Measurements from ENCODE around the gene C11orf42.

C11orf42 gene

GRCh38 chr11:6228520-6228919 lies 23.2 kb downstream of the C11orf42 start:
- Histone ChIP-seq H3K36me3 (ENCODE audit: control insufficient read depth, insufficient read depth, low read length) (no peaks in the 10 kb centered on the region), H3K27ac (ENCODE audit: low read depth, low read length) (no peak overlapping the region), H3K9ac (ENCODE audit: low read length) (no peak overlapping the region), H3K4me1 (ENCODE audit: control insufficient read depth, insufficient read depth, low read length) (peaks cover 3% of the 10 kb centered on the region), H3K4me3 (ENCODE audit: low read length) (no peak overlapping the region), H3K27me3 (ENCODE audit: control insufficient read depth, insufficient read depth, low read length) (no peaks in the 10 kb centered on the region)

- H3K27me3 ChIP-seq (ENCODE audit: control insufficient read depth, insufficient read depth, low read length) = no peaks in the 10 kb centered on the region
- no peak overlapping the region for H3K27ac ChIP-seq (ENCODE audit: low read depth, low read length)
- H3K9ac ChIP-seq (ENCODE audit: low read length) = no peak overlapping the region
- peaks cover 3% of the 10 kb centered on the region for H3K4me1 ChIP-seq (ENCODE audit: control insufficient read depth, insufficient read depth, low read length)
- no peaks in the 10 kb centered on the region for H3K36me3 ChIP-seq (ENCODE audit: control insufficient read depth, insufficient read depth, low read length)
- H3K4me3 ChIP-seq (ENCODE audit: low read length) = peak overlapping the region; percentile 49
Measured at GRCh38 chr11:6229911-6230310, 24.6 kb downstream of the C11orf42 start.

DNA sequence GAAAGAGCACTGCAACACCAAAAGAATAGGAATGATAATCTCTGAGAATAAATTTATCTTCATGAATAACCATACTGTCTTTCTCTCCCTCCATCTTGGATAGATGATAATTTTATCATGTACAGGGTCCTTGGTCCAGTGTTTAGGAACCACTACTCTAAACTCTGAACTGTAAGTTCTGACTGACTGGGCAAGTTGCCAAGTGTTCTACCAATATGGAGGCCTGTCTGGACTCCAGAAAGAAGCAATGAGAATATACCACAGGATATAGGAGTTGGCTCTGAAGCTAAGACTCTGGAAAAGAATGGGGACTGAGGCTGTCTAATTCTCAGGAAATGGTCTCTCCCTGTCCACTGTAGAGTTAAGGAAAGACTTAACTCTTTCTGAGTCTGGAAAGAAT lies 27.5 kb downstream of the C11orf42 start:
- Histone ChIP-seq H3K36me3 (ENCODE audit: control insufficient read depth, insufficient read depth, low read length) (no peaks in the 10 kb centered on the region), H3K27ac (ENCODE audit: low read depth, low read length) (no peak overlapping the region), H3K4me1 (ENCODE audit: control insufficient read depth, insufficient read depth, low read length) (peaks cover 3% of the 10 kb centered on the region), H3K27me3 (ENCODE audit: control insufficient read depth, insufficient read depth, low read length) (no peaks in the 10 kb centered on the region), H3K4me3 (ENCODE audit: low read length) (no peak overlapping the region), H3K9ac (ENCODE audit: low read length) (no peak overlapping the region)

GRCh38 chr11:6233984-6234386 lies 28.6 kb downstream of the C11orf42 start:
- Histone ChIP-seq H3K36me3 (ENCODE audit: control insufficient read depth, insufficient read depth, low read length) (no peaks in the 10 kb centered on the region), H3K9ac (ENCODE audit: low read length) (peak overlapping the region; percentile 83), H3K4me1 (ENCODE audit: control insufficient read depth, insufficient read depth, low read length) (peaks cover 3% of the 10 kb centered on the region), H3K27ac (ENCODE audit: low read depth, low read length) (peak overlapping the region; percentile 87), H3K27me3 (ENCODE audit: control insufficient read depth, insufficient read depth, low read length) (no peaks in the 10 kb centered on the region), H3K4me3 (ENCODE audit: low read length) (peak overlapping the region; percentile 97)

DNA sequence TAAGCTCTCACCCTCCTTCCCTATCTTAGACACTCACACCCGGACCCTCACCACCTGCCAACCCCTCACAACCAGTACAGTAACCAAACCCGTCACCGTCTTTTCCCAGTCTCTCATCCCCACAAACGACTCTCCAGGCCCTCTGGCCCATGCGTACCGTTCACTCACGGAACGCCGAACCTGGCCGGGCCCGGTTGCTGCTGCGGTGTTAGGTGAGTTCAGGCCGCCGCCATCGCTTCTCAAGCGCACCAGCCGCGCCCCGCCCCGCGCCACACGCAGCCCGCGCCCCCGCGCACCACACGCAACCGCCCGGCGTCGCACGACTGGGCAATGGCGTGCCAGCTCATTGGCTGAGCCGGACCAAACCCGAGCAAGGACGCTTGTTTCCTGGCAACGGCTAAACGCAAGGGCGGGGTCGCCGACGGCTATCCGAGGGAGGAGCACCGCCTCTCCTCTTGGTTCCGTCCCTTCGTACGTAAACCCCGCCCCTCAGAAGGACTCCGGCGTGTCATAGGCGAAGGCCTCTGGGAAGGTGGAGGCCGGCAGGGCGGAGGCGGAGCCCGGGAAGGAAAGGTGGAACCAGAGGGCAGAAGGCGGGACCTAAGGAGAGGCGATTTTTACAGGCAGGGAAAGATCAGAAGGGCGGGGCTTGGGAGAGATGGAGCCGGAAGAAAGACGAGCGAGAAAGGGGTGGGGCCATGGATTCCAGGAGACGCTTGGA lies 29.2 kb downstream of the C11orf42 start, which contains the start of gene FHIP1B:
Gene FHIP1B, minus strand, starts transcription at position 250 of the 721 bp plus-strand sequence. CDS start 10,120 bp downstream, outside the sequence.
- H3K36me3 ChIP-seq (ENCODE audit: control insufficient read depth, insufficient read depth, low read length) = no peaks in the 10 kb centered on the region
- H3K4me1 ChIP-seq (ENCODE audit: control insufficient read depth, insufficient read depth, low read length) = peaks cover 3% of the 10 kb centered on the region
- H3K27me3 ChIP-seq (ENCODE audit: control insufficient read depth, insufficient read depth, low read length) = no peaks in the 10 kb centered on the region
- peak within 1 kb of the TSS; percentile 92 for H3K9ac ChIP-seq (ENCODE audit: low read length)
- H3K4me3 ChIP-seq (ENCODE audit: low read length) = peak within 1 kb of the TSS; percentile 97
- H3K27ac ChIP-seq (ENCODE audit: low read depth, low read length) = peak within 1 kb of the TSS; percentile 94

- Histone ChIP-seq H3K9ac (ENCODE audit: low read length) (no peak overlapping the region), H3K27me3 (ENCODE audit: control insufficient read depth, insufficient read depth, low read length) (no peaks in the 10 kb centered on the region), H3K4me1 (ENCODE audit: control insufficient read depth, insufficient read depth, low read length) (peaks cover 3% of the 10 kb centered on the region), H3K36me3 (ENCODE audit: control insufficient read depth, insufficient read depth, low read length) (no peaks in the 10 kb centered on the region), H3K27ac (ENCODE audit: low read depth, low read length) (no peak overlapping the region), H3K4me3 (ENCODE audit: low read length) (no peak overlapping the region)
Measured at GRCh38 chr11:6237266-6237665, 31.9 kb downstream of the C11orf42 start.

GRCh38 chr11:6237761-6238302 lies 32.5 kb downstream of the C11orf42 start:
- Histone ChIP-seq H3K27ac (ENCODE audit: low read depth, low read length) (no peak overlapping the region), H3K36me3 (ENCODE audit: control insufficient read depth, insufficient read depth, low read length) (no peaks in the 10 kb centered on the region), H3K4me3 (ENCODE audit: low read length) (no peak overlapping the region), H3K27me3 (ENCODE audit: control insufficient read depth, insufficient read depth, low read length) (no peaks in the 10 kb centered on the region), H3K4me1 (ENCODE audit: control insufficient read depth, insufficient read depth, low read length) (peaks cover 3% of the 10 kb centered on the region), H3K9ac (ENCODE audit: low read length) (no peak overlapping the region)

DNA sequence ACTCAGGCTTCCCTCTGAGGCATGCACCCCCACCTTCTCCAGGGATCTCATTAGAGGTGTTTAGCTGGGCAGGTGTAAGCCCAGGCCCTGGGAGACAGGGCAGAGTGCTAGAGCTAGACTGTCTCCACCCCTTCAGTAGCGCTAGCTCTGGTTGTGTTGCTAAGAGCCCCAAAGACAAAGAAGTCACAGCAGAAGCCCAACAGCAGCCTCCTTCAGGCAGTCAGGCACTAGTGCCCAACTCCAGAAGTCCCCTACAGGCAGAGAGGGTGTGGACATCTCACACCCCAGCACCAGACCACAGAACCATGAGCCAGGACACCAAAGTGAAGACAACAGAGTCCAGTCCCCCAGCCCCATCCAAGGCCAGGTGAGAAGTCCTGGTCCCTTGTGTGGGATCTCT lies 33.5 kb downstream of the C11orf42 start, which contains the start of gene CNGA4:
Gene CNGA4, plus strand, starts transcription at position 188 of the 400 bp plus-strand sequence. Its CDS starts 118 bp downstream, at position 306.
- H3K4me3 ChIP-seq (ENCODE audit: low read length) = no peak within 1 kb of the TSS
- no peaks in the 10 kb centered on the region for H3K27me3 ChIP-seq (ENCODE audit: control insufficient read depth, insufficient read depth, low read length)
- no peaks in the 10 kb centered on the region for H3K4me1 ChIP-seq (ENCODE audit: control insufficient read depth, insufficient read depth, low read length)
- no peaks in the 10 kb centered on the region for H3K36me3 ChIP-seq (ENCODE audit: control insufficient read depth, insufficient read depth, low read length)
- H3K9ac ChIP-seq (ENCODE audit: low read length) = no peak within 1 kb of the TSS
- H3K27ac ChIP-seq (ENCODE audit: low read depth, low read length) = no peak within 1 kb of the TSS

DNA sequence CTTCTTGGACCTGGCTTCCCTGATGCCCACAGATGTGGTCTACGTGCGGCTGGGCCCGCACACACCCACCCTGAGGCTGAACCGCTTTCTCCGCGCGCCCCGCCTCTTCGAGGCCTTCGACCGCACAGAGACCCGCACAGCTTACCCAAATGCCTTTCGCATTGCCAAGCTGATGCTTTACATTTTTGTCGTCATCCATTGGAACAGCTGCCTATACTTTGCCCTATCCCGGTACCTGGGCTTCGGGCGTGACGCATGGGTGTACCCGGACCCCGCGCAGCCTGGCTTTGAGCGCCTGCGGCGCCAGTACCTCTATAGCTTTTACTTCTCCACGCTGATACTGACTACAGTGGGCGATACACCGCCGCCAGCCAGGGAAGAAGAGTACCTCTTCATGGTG lies 34.8 kb downstream of the C11orf42 start:
- Histone ChIP-seq H3K4me3 (ENCODE audit: low read length) (no peak overlapping the region), H3K27ac (ENCODE audit: low read depth, low read length) (no peak overlapping the region), H3K36me3 (ENCODE audit: control insufficient read depth, insufficient read depth, low read length) (no peaks in the 10 kb centered on the region), H3K9ac (ENCODE audit: low read length) (no peak overlapping the region), H3K4me1 (ENCODE audit: control insufficient read depth, insufficient read depth, low read length) (no peaks in the 10 kb centered on the region), H3K27me3 (ENCODE audit: control insufficient read depth, insufficient read depth, low read length) (no peaks in the 10 kb centered on the region)

GRCh38 chr11:6240781-6241180 lies 35.4 kb downstream of the C11orf42 start:
- H3K36me3 ChIP-seq (ENCODE audit: control insufficient read depth, insufficient read depth, low read length) = no peaks in the 10 kb centered on the region
- H3K27ac ChIP-seq (ENCODE audit: low read depth, low read length) = no peak overlapping the region

DNA sequence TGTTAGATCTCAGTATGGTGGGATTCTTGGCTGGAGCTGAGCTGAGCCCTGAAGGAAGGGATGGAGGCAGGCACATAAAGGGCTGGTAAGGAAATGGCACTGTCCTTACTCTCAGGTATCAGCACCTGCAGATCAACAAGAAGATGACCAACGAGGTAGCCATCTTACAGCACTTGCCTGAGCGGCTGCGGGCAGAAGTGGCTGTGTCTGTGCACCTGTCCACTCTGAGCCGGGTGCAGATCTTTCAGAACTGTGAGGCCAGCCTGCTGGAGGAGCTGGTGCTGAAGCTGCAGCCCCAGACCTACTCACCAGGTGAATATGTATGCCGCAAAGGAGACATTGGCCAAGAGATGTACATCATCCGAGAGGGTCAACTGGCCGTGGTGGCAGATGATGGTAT lies 36.0 kb downstream of the C11orf42 start:
- H3K27ac ChIP-seq (ENCODE audit: low read depth, low read length) = no peak overlapping the region
- no peaks in the 10 kb centered on the region for H3K27me3 ChIP-seq (ENCODE audit: control insufficient read depth, insufficient read depth, low read length)
- H3K9ac ChIP-seq (ENCODE audit: low read length) = no peak overlapping the region
- H3K36me3 ChIP-seq (ENCODE audit: control insufficient read depth, insufficient read depth, low read length) = no peaks in the 10 kb centered on the region
- no peak overlapping the region for H3K4me3 ChIP-seq (ENCODE audit: low read length)
- no peaks in the 10 kb centered on the region for H3K4me1 ChIP-seq (ENCODE audit: control insufficient read depth, insufficient read depth, low read length)

More at GRCh38 chr11:6240781-6241180, 35.4 kb downstream of the C11orf42 start:
- Histone ChIP-seq H3K4me3 (ENCODE audit: low read length) (no peak overlapping the region), H3K9ac (ENCODE audit: low read length) (no peak overlapping the region), H3K4me1 (ENCODE audit: control insufficient read depth, insufficient read depth, low read length) (no peaks in the 10 kb centered on the region), H3K27me3 (ENCODE audit: control insufficient read depth, insufficient read depth, low read length) (no peaks in the 10 kb centered on the region)

GRCh38 chr11:6245536-6245935 lies 40.2 kb downstream of the C11orf42 start:
- H3K27ac ChIP-seq (ENCODE audit: low read depth, low read length) = no peak overlapping the region
- H3K4me3 ChIP-seq (ENCODE audit: low read length) = no peak overlapping the region
- no peaks in the 10 kb centered on the region for H3K36me3 ChIP-seq (ENCODE audit: control insufficient read depth, insufficient read depth, low read length)
- H3K27me3 ChIP-seq (ENCODE audit: control insufficient read depth, insufficient read depth, low read length) = no peaks in the 10 kb centered on the region
- no peaks in the 10 kb centered on the region for H3K4me1 ChIP-seq (ENCODE audit: control insufficient read depth, insufficient read depth, low read length)
- H3K9ac ChIP-seq (ENCODE audit: low read length) = no peak overlapping the region

DNA sequence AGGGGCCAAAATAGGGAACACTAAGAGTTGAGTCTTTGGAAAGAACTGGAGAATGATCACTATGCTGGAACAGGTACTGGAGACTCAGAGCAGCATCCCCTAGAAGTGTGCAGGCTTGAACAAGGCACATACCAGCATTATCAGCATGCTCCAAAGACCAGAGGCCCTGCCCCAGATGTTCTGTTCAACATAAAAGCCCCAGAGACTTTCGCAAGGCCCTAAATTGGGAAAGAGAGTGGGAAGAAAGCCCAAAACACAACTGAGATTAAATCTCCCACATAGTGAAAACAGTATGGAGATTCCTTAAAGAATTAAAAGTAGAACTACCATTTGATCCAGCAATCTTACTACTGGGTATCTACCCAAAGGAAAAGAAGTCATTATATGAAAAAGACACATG lies 42.9 kb downstream of the C11orf42 start:
- H3K27ac ChIP-seq (ENCODE audit: low read depth, low read length) = no peak overlapping the region
- H3K36me3 ChIP-seq (ENCODE audit: control insufficient read depth, insufficient read depth, low read length) = no peaks in the 10 kb centered on the region
- no peak overlapping the region for H3K4me3 ChIP-seq (ENCODE audit: low read length)
- H3K27me3 ChIP-seq (ENCODE audit: control insufficient read depth, insufficient read depth, low read length) = no peaks in the 10 kb centered on the region
- peaks cover 4% of the 10 kb centered on the region for H3K4me1 ChIP-seq (ENCODE audit: control insufficient read depth, insufficient read depth, low read length)
- no peak overlapping the region for H3K9ac ChIP-seq (ENCODE audit: low read length)

Measured in rectal smooth muscle tissue (tissue), 1 donor.